ENCODE results near the gene DGKZ. TPM values are rescaled to one million over a fixed set of nuclear protein-coding genes. Genes with fewer than 3 reads are reported as not detected.

Gene DGKZ
- total and polyA plus RNA-seq, 2 experiments from 2014 or later, result 21.4 to 62.7 TPM

DNA sequence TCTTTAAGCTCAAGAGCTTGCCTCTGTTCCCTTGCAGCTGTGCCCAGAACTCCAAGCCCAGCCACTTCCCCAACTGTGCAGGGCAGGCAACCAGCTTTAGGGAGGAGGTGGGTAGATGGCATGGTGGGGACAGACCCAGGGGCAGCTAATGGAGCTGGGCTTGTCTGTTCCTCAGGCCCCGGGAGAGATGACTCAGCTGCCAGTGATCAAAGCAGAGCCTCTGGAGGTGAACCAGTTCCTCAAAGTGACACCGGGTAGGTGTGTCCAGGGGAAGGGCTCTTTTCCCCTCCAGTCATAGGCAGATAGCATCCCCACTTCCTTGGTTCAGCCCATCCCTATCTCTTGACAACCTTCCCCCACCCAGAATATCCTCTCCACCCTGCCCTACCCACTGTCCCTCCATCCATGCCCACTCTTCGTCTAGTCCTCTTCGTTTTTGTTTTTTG is 37.4 kb upstream of the DGKZ start:
- Histone ChIP-seq H3K27me3 (replicated peaks; ENCODE audit: insufficient read depth) (no peaks in the 10 kb centered on the region), H3F3A (ENCODE audit: insufficient read depth) (peaks cover 20% of the 10 kb centered on the region; the same call in 1 of the 2 replicates), H2AFZ (no peak overlapping the region), H3K79me2 (ENCODE audit: insufficient read depth) (peaks cover 67% of the 10 kb centered on the region), H3K4me2 (ENCODE audit: unreplicated experiment) (no peak overlapping the region), H4K20me1 (ENCODE audit: insufficient read depth) (no peaks in the 10 kb centered on the region), H3K27ac (peak overlapping the region; percentile 61), H3K4me1 (ENCODE audit: insufficient read depth) (peaks cover 20% of the 10 kb centered on the region), H3K36me3 (ENCODE audit: low read depth) (peaks cover 47% of the 10 kb centered on the region), H3K4me3 (no peak overlapping the region), H3K9ac (no peak overlapping the region), H3K9me2 (ENCODE audit: insufficient read depth) (no peaks in the 10 kb centered on the region), H3K9me3 (ENCODE audit: low read depth) (no peaks in the 10 kb centered on the region)
- in situ Hi-C loops (cut with MboI), result loop anchor here (5.0 to 10.0 kb wide), 2 partner anchors 68 to 175 kb away; no protein-coding TSS in a partner anchor
- no peak for TF ChIP-seq EZH2phosphoT487 (IDR thresholded peaks at IDR 0.05; ENCODE audit: insufficient read depth, low read depth)
- TF ChIP-seq EZH2 (IDR thresholded peaks at IDR 0.05; ENCODE audit: insufficient read depth, poor library complexity, severe bottlenecking), result no peak
- DNase-seq, result peak; percentile 38
- 46 to 52% methylated on average over 4 of the region's 4 CpGs for WGBS, 2 experiments (ENCODE audit: low coverage in 1 of 2, low lambda C conversion rate in 2 of 2, missing lambda C conversion rate in 2 of 2)

DNA sequence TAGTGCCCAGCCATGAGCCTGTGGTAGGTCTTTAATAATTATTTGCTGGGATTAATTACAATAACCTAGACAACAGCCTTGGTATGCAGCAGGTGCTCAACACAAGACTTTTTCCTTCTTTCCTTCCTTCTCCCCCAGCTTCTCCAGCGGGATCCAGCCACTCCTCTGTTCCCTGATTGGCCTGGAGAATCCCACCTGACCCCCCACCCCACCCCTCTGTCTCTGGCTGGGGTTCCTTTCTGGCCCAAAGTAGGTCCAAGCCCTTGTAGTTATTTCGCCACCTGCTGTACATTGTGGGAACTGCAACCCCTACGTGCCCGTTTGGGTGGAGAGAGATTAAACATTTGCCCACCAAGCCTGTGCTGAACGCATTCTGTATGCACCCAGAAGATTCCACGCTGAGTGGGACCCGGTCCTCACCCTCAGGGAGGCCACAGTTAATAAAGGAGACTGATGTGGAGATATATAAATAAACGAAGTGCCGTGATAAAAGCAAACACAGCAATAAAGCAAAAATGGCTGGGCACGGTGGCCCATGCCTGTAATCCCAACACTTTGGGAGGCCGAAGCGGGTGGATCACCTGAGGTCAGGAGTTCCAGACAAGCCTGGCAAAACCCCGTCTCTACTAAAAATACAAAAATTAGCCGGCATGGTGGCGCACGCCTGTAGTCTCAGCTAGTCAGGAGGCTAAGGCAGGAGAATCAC is 32.1 kb upstream of the DGKZ start:
- peak; percentile 84 for DNase-seq
- H3K27me3 ChIP-seq (replicated peaks; ENCODE audit: insufficient read depth), result no peaks in the 10 kb centered on the region
- H3K27ac ChIP-seq, result no peak overlapping the region
- TF ChIP-seq EZH2phosphoT487 (IDR thresholded peaks at IDR 0.05; ENCODE audit: insufficient read depth, low read depth) (no peak), EZH2 (IDR thresholded peaks at IDR 0.05; ENCODE audit: insufficient read depth, poor library complexity, severe bottlenecking) (no peak)
- H3K4me3 ChIP-seq, result no peak overlapping the region
- no peak overlapping the region for H2AFZ ChIP-seq
- no peaks in the 10 kb centered on the region for H4K20me1 ChIP-seq (ENCODE audit: insufficient read depth)
- H3K9me3 ChIP-seq (ENCODE audit: low read depth), result no peaks in the 10 kb centered on the region
- no peak overlapping the region for H3K9ac ChIP-seq
- no peaks in the 10 kb centered on the region for H3K9me2 ChIP-seq (ENCODE audit: insufficient read depth)
- peaks cover 90% of the 10 kb centered on the region for H3K36me3 ChIP-seq (ENCODE audit: low read depth)
- no peaks in the 10 kb centered on the region for H3K4me1 ChIP-seq (ENCODE audit: insufficient read depth)
- H3F3A ChIP-seq (ENCODE audit: insufficient read depth), result peaks cover 17% of the 10 kb centered on the region; the same call in 1 of the 2 replicates
- in situ Hi-C loops (cut with MboI), result loop anchor here (10.0 kb wide), 1 partner anchor 180 kb away; no protein-coding TSS in a partner anchor
- H3K4me2 ChIP-seq (ENCODE audit: unreplicated experiment), result no peak overlapping the region
- peaks cover 27% of the 10 kb centered on the region for H3K79me2 ChIP-seq (ENCODE audit: insufficient read depth)
- WGBS, 2 experiments (ENCODE audit: low coverage in 1 of 2, low lambda C conversion rate in 2 of 2, missing lambda C conversion rate in 2 of 2), result 57 to 61% methylated on average over 16 of the region's 16 CpGs

DNA sequence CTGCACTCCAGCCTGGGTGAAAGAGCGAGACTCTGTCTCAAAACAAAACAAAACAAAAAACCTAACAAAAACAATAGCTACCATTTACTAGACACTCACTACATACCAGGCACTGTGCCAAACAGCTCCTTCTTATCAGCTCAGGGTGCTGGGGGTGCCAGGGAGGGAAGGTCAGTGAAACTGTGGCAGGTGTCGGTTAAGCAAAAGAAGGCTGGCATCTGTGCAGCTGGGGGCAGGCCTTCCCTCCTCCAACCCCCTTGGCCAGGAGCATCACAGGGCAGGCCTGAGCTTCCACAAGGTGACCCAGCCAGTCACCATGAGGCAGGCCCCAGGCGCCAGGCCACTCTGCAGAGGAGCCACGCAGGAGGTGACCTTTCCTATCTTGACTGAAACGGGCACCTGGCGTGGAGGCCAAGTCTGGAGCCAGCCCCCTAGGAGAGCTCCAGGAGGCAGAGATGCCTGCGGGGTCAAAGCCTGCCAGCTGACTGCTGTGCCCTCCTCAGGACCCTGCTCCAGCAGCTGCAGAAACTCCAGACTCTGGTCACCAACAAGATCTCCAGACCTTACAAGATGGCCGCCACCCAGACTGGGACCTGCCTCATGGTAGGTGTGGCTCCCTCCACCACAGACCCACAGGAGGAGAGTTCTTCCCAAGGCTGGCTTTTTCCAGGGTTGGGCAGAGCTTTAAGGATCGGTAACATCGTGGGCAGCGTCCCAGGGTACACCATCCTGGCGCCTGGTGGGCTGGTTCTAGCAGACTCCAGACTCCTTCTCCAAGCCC is 31.3 kb upstream of the DGKZ start:
- Histone ChIP-seq H3K4me2 (ENCODE audit: unreplicated experiment) (no peak overlapping the region), H3K4me3 (no peak overlapping the region), H3K4me1 (ENCODE audit: insufficient read depth) (no peaks in the 10 kb centered on the region), H3K9me2 (ENCODE audit: insufficient read depth) (no peaks in the 10 kb centered on the region), H3K9ac (no peak overlapping the region), H4K20me1 (ENCODE audit: insufficient read depth) (no peaks in the 10 kb centered on the region), H3K79me2 (ENCODE audit: insufficient read depth) (peaks cover 25% of the 10 kb centered on the region), H3K9me3 (ENCODE audit: low read depth) (no peaks in the 10 kb centered on the region), H3K27me3 (replicated peaks; ENCODE audit: insufficient read depth) (no peaks in the 10 kb centered on the region), H3K27ac (no peak overlapping the region), H3F3A (ENCODE audit: insufficient read depth) (peaks cover 23% of the 10 kb centered on the region), H3K36me3 (ENCODE audit: low read depth) (peaks cover 90% of the 10 kb centered on the region), H2AFZ (no peak overlapping the region)
- TF ChIP-seq EZH2 (IDR thresholded peaks at IDR 0.05; ENCODE audit: insufficient read depth, poor library complexity, severe bottlenecking) (no peak), EZH2phosphoT487 (IDR thresholded peaks at IDR 0.05; ENCODE audit: insufficient read depth, low read depth) (no peak)
- no peak for DNase-seq
- 93 to 94% methylated on average over 12 of the region's 12 CpGs for WGBS, 2 experiments (ENCODE audit: low coverage in 1 of 2, low lambda C conversion rate in 2 of 2, missing lambda C conversion rate in 2 of 2)
- in situ Hi-C loops (cut with MboI), result loop anchor here (10.0 kb wide), 1 partner anchor 181 kb away; no protein-coding TSS in a partner anchor

DNA sequence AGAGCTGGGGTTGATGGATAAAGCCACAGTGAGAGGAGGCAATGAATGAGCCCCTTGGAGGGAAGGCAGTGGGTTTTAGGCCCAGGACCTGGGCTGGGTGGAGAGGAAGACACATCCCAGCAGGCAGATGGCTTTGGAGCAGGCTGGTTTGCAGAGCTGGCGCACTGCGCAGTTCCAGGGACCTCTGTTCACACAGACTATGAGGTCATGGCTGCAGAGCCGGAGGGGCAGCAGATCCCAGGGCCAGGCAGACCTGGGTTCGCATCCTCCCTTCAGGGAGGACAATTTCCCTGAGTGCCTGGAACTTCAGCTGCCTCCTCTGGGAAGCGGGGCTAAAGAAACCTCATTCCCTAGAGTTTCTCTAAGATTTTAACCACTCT is 28.2 kb upstream of the DGKZ start:
- no peaks in the 10 kb centered on the region for H3K9me2 ChIP-seq (ENCODE audit: insufficient read depth)
- H3K79me2 ChIP-seq (ENCODE audit: insufficient read depth), result 0 out of 2 replicates have a peak, but pooled peaks cover under 1% of the 10 kb centered on the region
- no peak for TF ChIP-seq EZH2phosphoT487 (IDR thresholded peaks at IDR 0.05; ENCODE audit: insufficient read depth, low read depth)
- TF ChIP-seq EZH2 (IDR thresholded peaks at IDR 0.05; ENCODE audit: insufficient read depth, poor library complexity, severe bottlenecking), result no peak
- in situ Hi-C loops (cut with MboI), result loop anchor here (10.0 kb wide), 1 partner anchor 184 kb away; no protein-coding TSS in a partner anchor
- 96 to 100% methylated on average over 5 of the region's 5 CpGs for WGBS, 2 experiments (ENCODE audit: low coverage in 1 of 2, low lambda C conversion rate in 2 of 2, missing lambda C conversion rate in 2 of 2)
- DNase-seq, result no peak
- peaks cover 38% of the 10 kb centered on the region for H3F3A ChIP-seq (ENCODE audit: insufficient read depth)
- H3K4me2 ChIP-seq (ENCODE audit: unreplicated experiment), result no peak overlapping the region
- H3K4me3 ChIP-seq, result no peak overlapping the region
- H4K20me1 ChIP-seq (ENCODE audit: insufficient read depth), result no peaks in the 10 kb centered on the region
- H3K36me3 ChIP-seq (ENCODE audit: low read depth), result peaks cover 81% of the 10 kb centered on the region
- H3K4me1 ChIP-seq (ENCODE audit: insufficient read depth), result no peaks in the 10 kb centered on the region
- no peak overlapping the region for H3K27ac ChIP-seq
- no peaks in the 10 kb centered on the region for H3K9me3 ChIP-seq (ENCODE audit: low read depth)
- H2AFZ ChIP-seq, result no peak overlapping the region
- no peaks in the 10 kb centered on the region for H3K27me3 ChIP-seq (replicated peaks; ENCODE audit: insufficient read depth)
- no peak overlapping the region for H3K9ac ChIP-seq

Data from GM23248 (cell line).